Brain microvascular endothelial cell (primary cell): ENCODE data around the gene SUPT7L.
"Not testable (repeated sequence)": the region's sequence is repeated elsewhere in the genome, so short reads cannot be mapped to it uniquely, and the experiment has no call there.

ENCODE experiments used
- DNase-seq: peaks from one replicate; pipeline ENCODE4 v3.0.0-alpha.2; 2020
- H3K27ac ChIP-seq: fragments of 250-450 bp; sonication (Bioruptor Pico); 2 replicates; pipeline ENCODE4 v1.5.1; 2020; ENCODE audit warnings: mild to moderate bottlenecking, moderate library complexity
- H3K27me3 ChIP-seq: fragments of 250-450 bp; sonication (Bioruptor Pico); replicated peaks from 2 replicates; pipeline ENCODE4 v1.5.1; 2020; ENCODE audit warnings: mild to moderate bottlenecking
- H3K36me3 ChIP-seq: fragments of 250-450 bp; sonication (Bioruptor Pico); replicated peaks from 2 replicates; pipeline ENCODE4 v1.5.1; 2020; ENCODE audit warnings: mild to moderate bottlenecking
- H3K4me3 ChIP-seq: 2 replicates; pipeline ENCODE4 v1.5.1; 2011; ENCODE audit warnings: low read depth, mild to moderate bottlenecking, control low read depth, low read length, moderate library complexity
- in situ Hi-C: cut with HindIII; loops from 2 replicates; pipeline ENCODE4 v1.10.0; 2017; ENCODE audit warnings: low sequenced_read_pairs, low pct_ligation_motif_present
- TF ChIP-seq, protein P1 (sequence below): IDR thresholded peaks from 2 replicates; pipeline ENCODE4 v1.5.1; 2011; ENCODE audit warnings: low read depth, mild to moderate bottlenecking, moderate library complexity, low read length, control low read depth, inconsistent platforms; ENCODE audit errors: missing control alignments

SUPT7L gene

DNA sequence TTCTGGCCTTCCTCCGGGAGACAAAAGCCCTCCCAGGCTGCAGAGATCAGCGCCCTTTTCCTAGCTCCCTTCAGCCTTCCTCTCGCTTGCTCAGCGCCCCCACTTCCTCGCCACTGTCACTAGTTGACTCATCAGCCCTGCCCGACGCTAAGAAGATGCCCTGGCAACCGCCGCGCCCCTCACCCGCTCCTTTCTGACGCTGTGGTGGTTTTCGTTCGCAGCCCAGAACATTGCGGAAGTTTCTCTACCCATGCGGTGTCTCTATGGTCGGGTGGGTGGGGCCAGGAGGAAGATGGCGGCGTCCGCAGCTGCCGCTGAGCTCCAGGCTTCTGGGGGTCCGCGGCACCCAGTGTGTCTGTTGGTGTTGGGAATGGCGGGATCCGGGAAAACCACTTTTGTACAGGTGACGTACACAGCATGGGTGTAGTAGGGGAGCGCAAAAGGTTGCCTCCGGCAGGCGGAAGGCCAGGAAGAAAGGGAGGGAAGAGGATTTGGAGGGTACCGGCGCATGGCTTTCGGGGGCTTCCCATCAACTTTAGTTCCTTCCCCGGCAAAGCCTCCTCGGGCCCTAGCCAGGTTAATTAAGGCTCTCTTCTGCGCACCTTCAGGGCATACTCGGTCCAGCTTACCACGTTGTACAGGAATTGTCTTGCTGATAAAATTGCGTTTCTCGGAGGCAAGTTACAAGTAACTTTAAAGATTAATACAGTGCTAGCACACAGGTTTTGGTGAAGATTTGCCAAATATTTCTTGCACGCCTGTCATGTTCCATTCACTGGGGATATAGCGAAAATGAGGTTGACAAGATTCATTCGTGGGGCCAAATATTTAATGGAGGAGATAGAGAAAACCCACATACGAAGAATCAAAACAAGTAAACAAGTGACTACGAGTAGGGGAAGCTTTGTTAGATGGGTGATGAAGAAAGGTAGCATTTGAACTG is 34.4 kb downstream of the SUPT7L start, which contains the start of the genes CCDC121 and GPN1:
Gene CCDC121, minus strand, starts transcription at position 246 of the 943 bp plus-strand sequence. CDS start 1,213 bp downstream, outside the sequence.
Gene GPN1, plus strand, starts transcription at position 284 of the 943 bp plus-strand sequence. Its CDS starts 9 bp downstream, at position 293.
- H3K36me3 ChIP-seq, result peaks cover 18% of the 10 kb centered on the region
- DNase-seq, result peak; percentile 96
- TF ChIP-seq, protein P1, sequence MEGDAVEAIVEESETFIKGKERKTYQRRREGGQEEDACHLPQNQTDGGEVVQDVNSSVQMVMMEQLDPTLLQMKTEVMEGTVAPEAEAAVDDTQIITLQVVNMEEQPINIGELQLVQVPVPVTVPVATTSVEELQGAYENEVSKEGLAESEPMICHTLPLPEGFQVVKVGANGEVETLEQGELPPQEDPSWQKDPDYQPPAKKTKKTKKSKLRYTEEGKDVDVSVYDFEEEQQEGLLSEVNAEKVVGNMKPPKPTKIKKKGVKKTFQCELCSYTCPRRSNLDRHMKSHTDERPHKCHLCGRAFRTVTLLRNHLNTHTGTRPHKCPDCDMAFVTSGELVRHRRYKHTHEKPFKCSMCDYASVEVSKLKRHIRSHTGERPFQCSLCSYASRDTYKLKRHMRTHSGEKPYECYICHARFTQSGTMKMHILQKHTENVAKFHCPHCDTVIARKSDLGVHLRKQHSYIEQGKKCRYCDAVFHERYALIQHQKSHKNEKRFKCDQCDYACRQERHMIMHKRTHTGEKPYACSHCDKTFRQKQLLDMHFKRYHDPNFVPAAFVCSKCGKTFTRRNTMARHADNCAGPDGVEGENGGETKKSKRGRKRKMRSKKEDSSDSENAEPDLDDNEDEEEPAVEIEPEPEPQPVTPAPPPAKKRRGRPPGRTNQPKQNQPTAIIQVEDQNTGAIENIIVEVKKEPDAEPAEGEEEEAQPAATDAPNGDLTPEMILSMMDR, result no peak
- peak within 1 kb of the TSS; percentile 96 for H3K27ac ChIP-seq
- H3K27me3 ChIP-seq, result no peaks in the 10 kb centered on the region
- in situ Hi-C loops, result no loop called here
- H3K4me3 ChIP-seq, result peak within 1 kb of the TSS; percentile 91

- in situ Hi-C loops, result no loop called here
- H3K36me3 ChIP-seq, result peaks cover 23% of the 10 kb centered on the region
- H3K4me3 ChIP-seq, result peak overlapping the region; percentile 91
- H3K27ac ChIP-seq, result peak overlapping the region; percentile 96
- no peaks in the 10 kb centered on the region for H3K27me3 ChIP-seq
- TF ChIP-seq, protein P1, result no peak
- peak; percentile 93 for DNase-seq
These were observed 35.2 kb downstream of the SUPT7L start for GRCh38 chr2:27627963-27628766.

- H3K36me3 ChIP-seq, result peaks cover 16% of the 10 kb centered on the region
- H3K4me3 ChIP-seq, in situ Hi-C loops, DNase-seq, H3K27me3 ChIP-seq: not testable (repeated sequence)
- H3K27ac ChIP-seq, result peak overlapping the region; percentile 96
These were observed 36.5 kb downstream of the SUPT7L start for GRCh38 chr2:27626921-27627320.

- in situ Hi-C loops, H3K4me3 ChIP-seq, H3K27ac ChIP-seq, H3K27me3 ChIP-seq, DNase-seq: not testable (repeated sequence)
- H3K36me3 ChIP-seq, result peaks cover 13% of the 10 kb centered on the region
These were observed 37.1 kb downstream of the SUPT7L start for GRCh38 chr2:27626323-27626722.

- in situ Hi-C loops, result no loop called here
- Histone ChIP-seq H3K27ac (no peak overlapping the region), H3K4me3 (no peak overlapping the region), H3K36me3 (peaks cover 15% of the 10 kb centered on the region), H3K27me3 (no peaks in the 10 kb centered on the region)
- no peak for DNase-seq
- TF ChIP-seq, protein P1, result no peak
These were observed 38.5 kb downstream of the SUPT7L start for GRCh38 chr2:27624943-27625342.

GRCh38 chr2:27622921-27623384 is 40.5 kb downstream of the SUPT7L start:
- Histone ChIP-seq H3K4me3 (no peak overlapping the region), H3K36me3 (peaks cover 24% of the 10 kb centered on the region), H3K27ac (peak overlapping the region; percentile 35), H3K27me3 (no peaks in the 10 kb centered on the region)
- in situ Hi-C loops, result no loop called here
- DNase-seq, result peak; percentile 62
- TF ChIP-seq, protein P1, result no peak
